Measurements from ENCODE around the gene KIF5A. TPM values are rescaled to one million over a fixed set of nuclear protein-coding genes. Genes with fewer than 3 reads are reported as not detected.

KIF5A gene
- total RNA-seq, 4 donors from 2014 or later = 2.1 to 3.2 (median 2.4) TPM

DNA sequence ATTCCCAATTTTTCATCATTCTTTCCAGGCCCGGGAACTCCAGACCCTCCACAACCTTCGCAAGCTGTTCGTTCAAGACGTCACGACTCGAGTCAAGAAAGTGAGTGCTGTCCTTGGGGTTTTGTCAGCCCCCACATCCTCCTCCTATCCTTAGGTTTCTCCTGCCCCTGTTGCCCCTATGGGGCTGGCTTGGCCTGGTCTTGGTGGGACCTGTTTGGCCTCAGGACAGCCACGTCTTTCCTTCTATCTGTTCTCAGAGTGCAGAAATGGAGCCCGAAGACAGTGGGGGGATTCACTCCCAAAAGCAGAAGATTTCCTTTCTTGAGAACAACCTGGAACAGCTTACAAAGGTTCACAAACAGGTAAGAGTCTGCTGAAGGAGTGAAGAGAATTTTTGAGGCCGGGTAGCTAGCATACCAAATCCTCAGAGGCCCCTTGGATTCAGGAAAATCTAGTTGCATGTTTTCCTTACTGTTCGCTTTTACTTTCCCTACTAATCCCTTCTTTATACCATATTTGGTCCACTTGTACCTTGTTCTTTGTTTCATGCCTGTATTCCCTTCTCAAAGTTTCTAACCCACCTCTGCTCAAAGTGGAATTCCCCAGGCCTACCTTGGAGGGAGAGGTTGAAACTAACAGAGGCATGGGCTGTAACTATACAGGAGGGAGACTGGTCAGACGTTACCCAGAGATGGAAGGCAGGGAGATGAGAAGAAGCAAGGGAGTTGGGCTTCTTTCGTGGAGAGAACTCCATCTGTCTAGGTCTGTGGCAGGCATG is 28.3 kb downstream of the KIF5A start:
- no peaks in the 10 kb centered on the region for H3K9me3 ChIP-seq
- H3K27me3 ChIP-seq = no peaks in the 10 kb centered on the region
- DNase-seq (ENCODE audit: extremely low spot score) = no peak
- no peak overlapping the region for H3K27ac ChIP-seq (replicated peaks in 1 of 4)
- intact Hi-C loops (cut with DNase I) = no loop called here
- TF ChIP-seq POLR2A (IDR thresholded peaks at IDR 0.05; ENCODE audit: low read depth) = no peak
- TF ChIP-seq EP300 (IDR thresholded peaks at IDR 0.05) = no peak
- TF ChIP-seq, protein P1, sequence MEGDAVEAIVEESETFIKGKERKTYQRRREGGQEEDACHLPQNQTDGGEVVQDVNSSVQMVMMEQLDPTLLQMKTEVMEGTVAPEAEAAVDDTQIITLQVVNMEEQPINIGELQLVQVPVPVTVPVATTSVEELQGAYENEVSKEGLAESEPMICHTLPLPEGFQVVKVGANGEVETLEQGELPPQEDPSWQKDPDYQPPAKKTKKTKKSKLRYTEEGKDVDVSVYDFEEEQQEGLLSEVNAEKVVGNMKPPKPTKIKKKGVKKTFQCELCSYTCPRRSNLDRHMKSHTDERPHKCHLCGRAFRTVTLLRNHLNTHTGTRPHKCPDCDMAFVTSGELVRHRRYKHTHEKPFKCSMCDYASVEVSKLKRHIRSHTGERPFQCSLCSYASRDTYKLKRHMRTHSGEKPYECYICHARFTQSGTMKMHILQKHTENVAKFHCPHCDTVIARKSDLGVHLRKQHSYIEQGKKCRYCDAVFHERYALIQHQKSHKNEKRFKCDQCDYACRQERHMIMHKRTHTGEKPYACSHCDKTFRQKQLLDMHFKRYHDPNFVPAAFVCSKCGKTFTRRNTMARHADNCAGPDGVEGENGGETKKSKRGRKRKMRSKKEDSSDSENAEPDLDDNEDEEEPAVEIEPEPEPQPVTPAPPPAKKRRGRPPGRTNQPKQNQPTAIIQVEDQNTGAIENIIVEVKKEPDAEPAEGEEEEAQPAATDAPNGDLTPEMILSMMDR (IDR thresholded peaks at IDR 0.05) = no peak
- no peak for TF ChIP-seq POLR2AphosphoS5 (IDR thresholded peaks at IDR 0.05)
- WGBS = 88% methylated on average over 12 of the region's 12 CpGs
- H3K4me3 ChIP-seq = no peak overlapping the region
- peaks cover 0 to 1% (median 0%) of the 10 kb centered on the region in 4 donors for H3K4me1 ChIP-seq
- peaks cover 0 to 34% (median 6%) of the 10 kb centered on the region in 4 donors for H3K36me3 ChIP-seq

DNA sequence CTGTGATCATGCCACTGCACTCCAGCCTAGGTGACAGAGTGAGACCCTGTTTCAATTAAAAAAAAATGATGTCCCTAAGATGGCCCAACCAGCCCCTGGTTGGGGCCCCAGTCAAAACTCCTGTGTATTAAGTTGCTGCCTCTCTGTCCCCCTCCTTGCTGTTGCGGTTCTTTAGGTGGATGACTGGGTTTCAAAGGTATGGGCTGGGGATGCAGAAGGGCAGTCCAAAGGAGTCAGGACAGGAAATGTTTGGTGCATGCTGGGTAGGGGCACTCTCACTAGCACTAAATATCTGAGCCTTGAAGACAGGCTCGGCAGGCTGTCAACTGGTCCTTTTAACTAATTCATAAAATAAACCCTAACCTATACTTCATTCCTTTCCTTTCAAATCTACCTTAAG is 29.2 kb downstream of the KIF5A start:
- Histone ChIP-seq H3K9me3 (no peaks in the 10 kb centered on the region), H3K36me3 (peaks cover 0 to 34% (median 6%) of the 10 kb centered on the region in 4 donors), H3K27me3 (no peaks in the 10 kb centered on the region), H3K4me3 (no peak overlapping the region), H3K27ac (replicated peaks in 1 of 4) (no peak overlapping the region), H3K4me1 (peaks cover 0 to 7% (median 2%) of the 10 kb centered on the region in 4 donors)
- intact Hi-C loops (cut with DNase I) = no loop called here
- TF ChIP-seq, protein P1 (IDR thresholded peaks at IDR 0.05) = no peak
- TF ChIP-seq POLR2AphosphoS5 (IDR thresholded peaks at IDR 0.05) = no peak
- no peak for TF ChIP-seq EP300 (IDR thresholded peaks at IDR 0.05)
- TF ChIP-seq POLR2A (IDR thresholded peaks at IDR 0.05; ENCODE audit: low read depth) = no peak
- DNase-seq (ENCODE audit: extremely low spot score) = no peak
- 82% methylated on average over 2 of the region's 2 CpGs for WGBS

DNA sequence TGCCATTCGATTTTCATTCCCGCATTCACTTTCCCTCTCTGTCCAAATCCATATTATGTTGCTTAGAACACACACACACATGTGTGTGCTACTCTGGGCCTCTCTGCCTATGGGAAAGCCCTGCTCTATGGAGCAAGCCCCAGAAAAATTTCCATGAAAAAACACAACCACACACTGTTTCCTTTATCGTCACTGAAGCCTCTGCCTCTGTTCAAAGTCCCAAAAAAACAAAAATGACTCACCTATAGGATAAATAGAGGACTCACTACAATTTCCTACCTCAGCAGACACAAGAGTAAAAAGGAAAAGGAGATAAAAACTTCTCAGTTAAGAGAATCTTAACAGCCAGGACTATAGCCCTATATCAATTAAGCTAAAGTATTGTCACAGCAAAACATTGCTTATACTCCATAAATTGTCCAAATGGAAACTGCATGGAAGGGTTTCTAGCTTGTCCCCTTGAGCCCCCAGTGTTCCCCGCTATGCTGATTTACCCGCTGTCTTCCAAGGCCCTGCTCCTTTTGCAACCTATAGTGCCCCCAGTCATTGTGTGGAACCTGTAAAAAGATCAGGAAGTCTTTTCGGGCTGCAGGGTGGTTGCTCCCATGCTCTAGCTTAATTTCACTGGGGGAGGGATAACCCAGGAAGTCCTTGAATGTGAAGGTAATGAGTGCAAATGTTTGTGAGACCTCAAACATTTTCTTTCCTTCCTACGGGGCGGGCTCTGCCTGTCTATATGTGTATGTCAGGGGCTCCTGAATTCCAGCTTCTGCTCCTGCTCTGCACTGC is 30.0 kb downstream of the KIF5A start:
- no peaks in the 10 kb centered on the region for H3K27me3 ChIP-seq
- TF ChIP-seq POLR2A (IDR thresholded peaks at IDR 0.05; ENCODE audit: low read depth) (no peak), EP300 (IDR thresholded peaks at IDR 0.05) (no peak), POLR2AphosphoS5 (IDR thresholded peaks at IDR 0.05) (no peak)
- TF ChIP-seq, protein P1 (IDR thresholded peaks at IDR 0.05) = no peak
- H3K4me1 ChIP-seq = peaks cover 0 to 7% (median 2%) of the 10 kb centered on the region in 4 donors
- peaks cover 0 to 34% (median 6%) of the 10 kb centered on the region in 4 donors for H3K36me3 ChIP-seq
- no peaks in the 10 kb centered on the region for H3K9me3 ChIP-seq
- intact Hi-C loops (cut with DNase I) = loop anchor here (5.0 kb wide), 1 partner anchor 112 kb away; the partner anchor contains the start of gene OS9
- H3K4me3 ChIP-seq = no peak overlapping the region
- no peak for DNase-seq (ENCODE audit: extremely low spot score)
- H3K27ac ChIP-seq (replicated peaks in 1 of 4) = no peak overlapping the region
- WGBS = 90% methylated on average over 7 of the region's 8 CpGs

DNA sequence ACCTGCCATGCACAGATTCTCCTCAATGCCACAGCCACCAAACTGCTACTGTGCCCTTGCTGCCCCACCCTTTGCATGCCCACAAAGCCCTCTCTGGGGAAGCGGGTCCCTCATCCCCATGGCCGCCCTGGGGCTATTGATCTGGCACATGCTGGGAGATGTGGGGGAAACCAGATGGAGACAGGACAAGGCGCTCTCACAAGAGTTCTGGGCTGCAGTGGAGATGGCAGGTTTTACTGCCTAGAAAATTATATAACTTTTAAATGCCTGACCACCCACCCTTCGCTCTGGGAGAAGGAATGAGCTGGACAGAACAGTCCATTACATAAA is 30.6 kb downstream of the KIF5A start:
- DNase-seq (ENCODE audit: extremely low spot score) = no peak
- Histone ChIP-seq H3K36me3 (peaks cover 0 to 32% (median 4%) of the 10 kb centered on the region in 4 donors), H3K4me1 (peaks cover 0 to 7% (median 2%) of the 10 kb centered on the region in 4 donors), H3K27ac (replicated peaks in 1 of 4) (no peak overlapping the region), H3K27me3 (no peaks in the 10 kb centered on the region), H3K9me3 (no peaks in the 10 kb centered on the region), H3K4me3 (no peak overlapping the region)
- TF ChIP-seq EP300 (IDR thresholded peaks at IDR 0.05) = no peak
- TF ChIP-seq, protein P1 (IDR thresholded peaks at IDR 0.05) = no peak
- TF ChIP-seq POLR2AphosphoS5 (IDR thresholded peaks at IDR 0.05) = no peak
- no peak for TF ChIP-seq POLR2A (IDR thresholded peaks at IDR 0.05; ENCODE audit: low read depth)
- WGBS = 88% methylated on average over 4 of the region's 4 CpGs
- intact Hi-C loops (cut with DNase I) = loop anchor here (5.0 kb wide), 1 partner anchor 112 kb away; the partner anchor contains the start of gene OS9

Measured in esophagus muscularis mucosa (tissue), 4 donors.